Stimulated activated CD4-positive, alpha-beta T cell treated with anti-CD3 and anti-CD28 coated beads, Interleukin-2, amount 100 ng/mL, for 4 hours (primary cell): ENCODE measurements around the gene EYA4.

Experiments
- DNase-seq: peaks from one replicate; pipeline ENCODE4 v3.0.0-alpha.2; 2020; ENCODE audit warnings: low read depth

EYA4 gene

GRCh38 chr6:133456944-133457343, 215.8 kb downstream of the EYA4 start:
- DNase-seq: no peak

- no peak for DNase-seq
Observed at GRCh38 chr6:133460101-133460500, 218.9 kb downstream of the EYA4 start.

DNA sequence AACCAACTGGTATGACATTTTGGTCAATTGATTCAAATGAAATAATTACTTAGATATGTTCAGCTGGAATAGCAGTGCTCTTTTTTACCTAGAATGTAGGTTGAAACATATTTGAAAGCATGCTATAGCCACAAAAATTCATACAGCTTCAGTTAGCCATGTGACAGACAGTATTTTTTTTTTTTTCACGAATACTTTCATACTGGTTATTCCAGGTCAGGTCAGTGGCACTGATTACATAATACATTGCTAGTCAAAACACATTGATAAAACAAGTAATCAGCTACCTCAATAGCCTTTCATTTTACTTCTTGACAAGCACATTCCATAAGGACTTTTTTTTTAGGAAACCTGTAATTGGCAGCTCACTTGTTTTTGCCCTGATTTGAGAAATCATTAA, 222.6 kb downstream of the EYA4 start:
- no peak for DNase-seq

DNA sequence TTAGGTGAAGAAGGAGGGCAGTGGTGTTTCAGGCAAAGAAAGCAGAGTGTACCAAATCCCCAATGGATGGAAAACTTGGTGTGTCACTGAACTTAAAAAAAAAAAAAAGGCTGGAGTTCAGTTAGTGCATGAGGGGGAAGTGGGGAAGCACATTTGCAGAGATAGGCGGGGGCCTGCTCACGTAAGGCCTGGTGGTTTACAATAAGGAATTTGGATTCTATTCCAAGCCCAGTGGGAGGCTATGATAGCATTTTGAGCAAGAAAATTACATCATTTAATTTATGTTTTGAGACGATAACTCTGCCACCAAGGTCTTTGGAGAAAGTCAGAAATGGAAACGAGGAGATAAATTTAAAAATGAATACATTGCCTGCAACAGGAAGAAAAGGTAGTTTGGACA, 225.5 kb downstream of the EYA4 start:
- no peak for DNase-seq

DNA sequence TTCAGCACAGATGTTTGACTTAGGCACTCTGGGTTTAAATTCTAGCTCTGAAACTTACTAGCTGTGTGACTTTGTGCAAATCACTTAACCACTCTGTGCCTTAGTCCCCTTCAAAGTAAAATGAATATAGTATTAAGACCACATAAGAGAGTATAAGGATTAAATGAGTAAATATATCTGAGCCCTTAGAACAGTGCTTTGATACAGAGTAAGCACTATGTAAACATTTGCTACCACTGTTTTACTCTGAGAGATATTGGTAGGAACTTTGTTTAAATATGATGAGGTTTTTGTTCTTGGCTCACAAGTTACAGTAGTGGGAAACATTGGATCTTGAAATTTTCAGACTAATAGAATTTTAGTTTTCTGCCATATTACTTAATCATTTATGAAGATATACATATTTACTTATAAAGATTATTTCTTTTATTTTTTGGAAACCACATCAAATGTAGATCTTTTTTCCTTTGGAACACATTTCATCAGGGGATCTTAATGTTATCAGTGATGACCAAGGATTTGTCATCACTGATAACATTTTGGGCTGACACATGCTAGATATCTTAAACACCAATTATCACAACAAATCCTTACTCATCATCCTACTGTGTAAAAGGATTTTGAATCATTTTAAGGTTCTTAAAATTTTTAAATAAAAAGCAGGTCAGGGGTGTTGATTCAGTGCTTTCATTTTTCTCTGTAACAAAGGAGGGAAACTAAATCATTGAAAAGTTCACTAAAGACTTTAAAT, 226.2 kb downstream of the EYA4 start:
- DNase-seq: no peak

DNA sequence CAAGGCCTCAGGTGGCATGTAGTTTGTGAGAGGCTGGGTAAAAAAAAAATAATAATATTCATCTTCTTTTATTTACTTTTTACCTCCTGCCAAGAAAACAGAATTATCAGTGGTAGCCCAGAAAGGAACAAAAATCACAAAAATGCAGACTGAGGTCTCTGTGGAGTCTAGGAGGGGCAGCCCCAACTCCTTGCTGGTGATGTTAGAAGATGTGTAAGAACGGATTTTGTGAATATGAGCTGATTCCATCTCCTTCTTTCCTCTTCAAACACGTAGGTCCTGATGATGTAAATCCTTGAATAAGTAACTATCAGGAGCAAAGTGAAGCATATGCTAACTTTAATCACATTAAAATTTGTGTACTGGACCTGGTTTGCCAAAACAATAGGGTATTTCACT, 226.8 kb downstream of the EYA4 start:
- DNase-seq: no peak

GRCh38 chr6:133468591-133468990, 227.4 kb downstream of the EYA4 start:
- no peak for DNase-seq

DNA sequence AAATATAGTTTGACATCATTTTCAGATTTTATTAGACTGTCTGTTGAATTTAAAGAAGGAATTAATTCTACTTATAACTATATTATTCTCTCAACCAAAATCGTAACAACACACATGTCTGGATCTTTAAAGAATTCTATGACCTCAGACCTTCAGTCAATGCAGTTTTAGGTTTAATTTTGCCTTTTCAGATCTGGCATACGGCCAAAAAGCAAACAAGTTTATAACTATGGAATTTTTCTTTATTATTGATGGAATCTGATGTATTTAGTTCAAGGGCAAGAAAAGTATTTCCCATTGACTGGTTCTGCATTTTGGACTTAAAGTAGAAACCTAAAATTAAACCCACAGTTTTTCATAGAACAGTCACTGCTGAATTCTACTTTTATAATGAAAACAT, 233.4 kb downstream of the EYA4 start:
- DNase-seq: no peak

GRCh38 chr6:133478673-133479072, 237.5 kb downstream of the EYA4 start:
- DNase-seq: no peak

- no peak for DNase-seq
Observed at GRCh38 chr6:133487174-133487573, 246.0 kb downstream of the EYA4 start.

- no peak for DNase-seq
Observed at GRCh38 chr6:133495205-133495903, 254.2 kb downstream of the EYA4 start.

- no peak for DNase-seq
Observed at GRCh38 chr6:133499662-133500061, 258.5 kb downstream of the EYA4 start.

GRCh38 chr6:133501675-133502270, 260.6 kb downstream of the EYA4 start:
- no peak for DNase-seq

DNA sequence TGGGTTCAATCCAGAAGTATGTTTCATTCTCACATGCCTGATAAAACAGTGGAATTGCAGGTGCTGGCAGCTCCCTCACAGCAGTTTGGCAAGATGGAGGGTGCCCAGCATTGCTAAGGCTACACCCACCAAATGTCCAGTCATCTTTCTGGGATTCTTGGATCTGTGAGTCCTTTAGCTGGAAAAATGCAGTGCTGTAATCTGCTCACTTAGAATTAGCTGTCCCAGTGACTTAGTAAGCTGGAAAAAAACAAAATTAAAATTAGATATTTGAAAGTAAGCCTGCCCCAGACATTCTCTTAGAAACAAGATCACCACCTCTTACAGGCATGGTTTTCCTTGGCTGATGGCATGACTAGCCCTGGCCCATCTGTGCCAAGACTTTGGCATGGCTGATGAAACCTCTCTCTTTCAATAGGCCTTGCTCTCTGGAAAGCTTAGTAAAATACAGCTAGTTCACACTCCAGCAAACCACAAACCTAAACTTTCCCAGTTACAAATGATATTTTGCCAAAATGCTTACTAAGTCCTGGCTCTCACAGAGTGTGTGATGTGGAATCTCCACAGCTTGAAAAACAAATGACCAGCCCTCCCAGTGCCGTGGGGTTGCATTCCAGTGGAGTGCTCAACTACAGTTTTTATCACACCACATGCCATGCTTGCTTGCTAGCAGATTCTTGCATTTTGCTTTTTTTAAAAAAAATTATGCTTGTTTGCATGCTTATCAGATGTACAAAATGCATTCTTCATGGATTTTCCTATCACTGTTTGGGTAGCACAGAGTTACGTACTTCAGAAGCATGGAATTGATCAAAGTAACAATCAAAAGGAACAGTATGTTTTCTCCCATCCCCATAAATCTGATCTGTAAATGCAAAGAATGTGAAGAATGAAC, 261.5 kb downstream of the EYA4 start:
- no peak for DNase-seq

DNA sequence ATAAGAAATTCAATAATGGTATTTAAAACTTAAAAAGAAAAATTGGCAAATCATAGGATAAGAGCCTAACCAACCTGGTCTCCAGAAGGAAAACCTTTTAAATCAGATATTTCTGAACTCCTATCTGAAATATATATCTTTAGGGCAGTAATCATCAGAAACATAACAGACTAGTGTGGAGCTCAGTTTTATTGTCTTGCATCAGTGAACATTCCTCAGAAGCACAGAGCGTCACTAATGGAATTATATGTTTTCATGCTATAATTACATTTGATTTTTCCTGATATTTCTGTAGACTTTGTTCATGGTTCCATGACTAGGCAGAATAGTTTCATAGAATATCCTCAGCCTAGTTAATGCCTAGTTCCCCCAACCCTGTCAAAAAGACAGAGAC, 262.2 kb downstream of the EYA4 start:
- DNase-seq: no peak

DNA sequence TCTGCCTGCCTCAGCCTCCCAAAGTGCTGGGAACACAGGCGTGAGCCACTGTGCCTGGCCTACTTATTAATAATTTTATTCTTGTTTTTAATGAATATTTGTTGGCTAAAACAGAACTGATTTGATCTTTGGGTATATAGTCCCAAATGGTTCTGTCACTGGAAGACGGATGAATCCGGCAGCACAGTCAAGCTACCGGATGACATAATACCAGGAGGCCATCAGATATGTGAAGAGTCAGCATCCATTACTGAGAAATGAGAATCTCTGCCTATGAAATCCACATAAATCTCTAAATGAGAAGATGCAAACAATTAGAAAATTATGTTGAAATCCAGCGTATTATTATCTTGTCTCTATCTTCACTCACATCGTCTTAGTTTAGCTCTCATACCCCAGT, 263.0 kb downstream of the EYA4 start:
- DNase-seq: no peak

DNA sequence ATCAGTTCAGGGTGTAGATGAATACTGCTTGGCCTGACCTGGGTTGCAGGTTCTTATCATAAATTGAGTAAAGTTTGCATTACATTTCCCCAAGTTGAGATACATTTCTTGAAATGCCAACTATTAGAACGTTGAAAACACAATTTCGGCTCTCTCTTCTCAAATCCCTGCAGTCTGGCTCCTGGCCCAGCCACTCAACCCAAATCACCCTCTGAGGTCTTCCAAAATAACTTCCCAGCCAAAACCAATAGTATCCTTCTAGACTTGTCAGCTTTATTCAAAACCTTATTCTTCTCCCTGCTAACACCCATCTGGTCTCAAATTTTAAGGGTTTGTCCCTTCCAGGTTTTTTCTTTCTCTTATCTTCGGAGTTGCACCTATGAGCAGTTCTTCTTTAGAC, 263.6 kb downstream of the EYA4 start:
- DNase-seq: no peak

- no peak for DNase-seq
Observed at GRCh38 chr6:133505681-133506080, 264.5 kb downstream of the EYA4 start.

GRCh38 chr6:133512410-133513016, 271.4 kb downstream of the EYA4 start:
- DNase-seq: no peak

- DNase-seq: no peak
Observed at GRCh38 chr6:133523816-133524215, 282.7 kb downstream of the EYA4 start.

DNA sequence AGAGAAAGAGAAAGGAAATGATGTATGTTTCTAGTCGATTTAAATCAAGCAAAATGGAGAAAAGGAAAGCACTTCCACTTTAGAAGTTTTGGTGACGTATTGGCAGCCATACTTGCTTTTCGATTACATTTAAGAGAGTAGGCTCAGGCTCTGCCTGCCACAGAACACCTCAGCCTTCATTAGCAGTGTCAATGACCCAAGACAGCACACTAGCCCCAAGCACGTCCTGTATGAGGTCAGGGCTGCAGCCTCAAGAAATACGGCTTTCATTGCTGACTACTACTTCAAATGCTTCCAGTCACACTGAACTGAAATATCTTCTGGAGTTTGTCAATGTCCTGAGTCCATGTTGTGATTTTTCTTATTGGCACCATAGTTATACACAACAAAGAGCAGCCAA, 285.3 kb downstream of the EYA4 start:
- no peak for DNase-seq

DNA sequence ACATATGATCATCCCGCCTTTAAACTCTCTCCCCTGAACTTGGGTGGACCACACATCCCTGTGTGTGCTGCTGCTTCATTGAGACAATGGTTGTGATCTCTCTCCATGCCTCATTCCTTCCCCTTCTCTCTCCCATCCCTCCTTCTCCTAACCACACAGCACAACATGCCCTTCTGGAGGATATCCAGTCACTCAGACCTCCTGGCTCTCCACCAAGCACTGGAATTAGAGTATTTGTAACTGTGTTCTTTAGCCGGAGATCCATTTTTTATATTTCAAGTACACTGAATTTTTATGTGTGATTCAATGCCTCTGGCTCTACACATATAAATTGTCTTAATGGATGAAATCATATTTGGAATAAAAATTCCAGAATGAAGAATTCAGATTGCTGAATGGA, 287.4 kb downstream of the EYA4 start:
- DNase-seq: no peak
